Measurements from ENCODE around the gene ANKS1B.
A peak's percentile ranks its signal among the peaks of the same experiment; 100 is the strongest.

Gene ANKS1B

DNA sequence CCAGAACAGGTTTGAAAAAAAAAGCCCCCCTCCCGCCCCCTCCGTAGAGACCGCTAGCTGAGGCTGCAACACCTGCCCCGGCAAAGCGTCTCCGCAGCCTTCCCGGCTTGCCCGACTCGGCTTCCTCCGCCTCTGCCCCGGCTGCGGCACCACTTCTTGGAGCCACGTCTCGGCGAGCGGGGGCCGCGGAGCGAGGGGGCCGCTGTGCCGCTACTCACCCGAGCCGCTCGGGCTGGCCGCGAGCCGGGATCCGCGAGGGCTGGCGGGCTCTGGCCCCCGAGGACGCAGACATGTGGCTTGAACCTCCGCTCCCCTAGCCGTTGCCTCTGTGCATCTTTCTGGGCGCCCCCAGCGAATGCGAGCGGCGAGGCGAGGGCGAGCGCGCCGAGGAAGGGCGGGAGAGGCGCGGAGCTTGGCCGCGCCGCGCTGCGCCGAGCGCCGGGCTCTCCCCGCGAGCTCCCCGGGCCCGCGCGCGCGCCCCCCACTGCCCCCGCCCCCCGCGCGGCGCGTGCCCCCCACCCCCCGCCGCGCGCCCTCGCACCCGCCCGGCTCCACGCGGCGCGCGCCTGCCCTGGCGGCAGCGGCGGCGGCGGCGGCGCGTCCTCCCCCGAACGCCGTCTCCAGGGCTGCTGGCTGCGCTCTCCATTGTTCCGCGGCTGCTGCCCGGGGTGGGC lies 1090.2 kb downstream of the ANKS1B start:
- DNase-seq (ENCODE audit: low read depth, low spot score), result peak; percentile 68

DNA sequence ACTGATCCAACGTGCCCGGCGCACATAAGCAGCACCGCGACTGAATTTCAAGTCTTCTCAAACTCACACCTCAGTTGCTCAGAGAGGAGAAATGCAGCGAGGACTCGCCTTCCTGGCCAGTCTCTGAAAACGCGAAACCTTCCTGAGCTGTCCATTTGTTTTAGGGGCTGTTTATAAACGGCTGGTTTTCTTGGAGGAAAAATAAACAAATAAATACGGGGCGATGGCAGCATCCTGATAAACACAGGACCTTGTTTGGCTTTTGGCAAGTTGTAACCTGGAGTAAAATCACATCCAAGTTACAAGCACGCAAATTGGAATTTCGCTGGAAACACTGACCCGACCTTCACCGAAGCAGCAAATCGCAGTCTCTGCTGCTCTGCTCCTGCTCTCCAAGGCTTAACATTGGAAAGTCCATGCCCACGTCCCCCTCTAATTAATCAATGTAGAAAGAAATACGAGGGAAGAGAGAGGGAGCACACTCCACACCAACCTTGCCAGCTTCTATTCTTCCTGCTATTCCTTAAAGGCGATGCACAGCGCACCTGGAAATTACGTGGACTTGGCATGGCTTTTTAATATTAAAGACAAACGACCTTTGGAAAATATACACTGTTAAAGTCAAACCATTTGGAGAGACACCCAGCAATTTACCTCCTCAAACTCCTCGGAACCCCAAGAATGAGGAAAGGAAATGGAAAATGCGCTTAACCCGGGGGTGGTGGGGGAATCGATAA lies 1090.9 kb downstream of the ANKS1B start:
- peak; percentile 58 for DNase-seq (ENCODE audit: low read depth, low spot score)

DNA sequence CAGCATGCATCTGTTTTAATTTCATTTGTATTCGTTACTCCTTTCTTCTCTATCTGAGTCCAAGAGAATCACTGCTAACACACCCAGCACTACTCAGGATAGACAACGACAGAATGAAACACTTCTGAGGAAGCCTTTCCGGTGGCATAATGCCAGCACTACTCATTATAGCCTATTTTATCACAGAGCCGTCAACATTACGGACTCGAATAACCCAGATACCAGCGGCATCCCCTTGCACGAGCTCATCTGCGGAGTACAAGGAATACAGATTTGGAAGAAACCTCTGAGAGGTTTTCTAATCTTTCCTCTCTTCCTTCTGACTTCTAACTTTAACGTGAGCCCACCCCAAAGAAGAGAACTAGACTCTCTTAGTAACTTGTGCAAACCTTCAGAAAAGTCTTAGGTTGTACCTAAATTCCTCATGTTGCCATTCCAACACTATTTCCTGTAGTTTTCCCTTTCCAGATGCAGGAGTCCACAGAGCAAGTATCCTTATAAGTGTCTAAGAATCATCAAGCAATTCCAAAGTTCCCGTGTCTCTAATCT lies 1091.5 kb downstream of the ANKS1B start:
- peak; percentile 40 for DNase-seq (ENCODE audit: low read depth, low spot score)

GRCh38 chr12:98885778-98886177 lies 1099.0 kb downstream of the ANKS1B start:
- no peak for DNase-seq (ENCODE audit: low read depth, low spot score)

GRCh38 chr12:98883231-98883630 lies 1101.5 kb downstream of the ANKS1B start:
- no peak for DNase-seq (ENCODE audit: low read depth, low spot score)

DNA sequence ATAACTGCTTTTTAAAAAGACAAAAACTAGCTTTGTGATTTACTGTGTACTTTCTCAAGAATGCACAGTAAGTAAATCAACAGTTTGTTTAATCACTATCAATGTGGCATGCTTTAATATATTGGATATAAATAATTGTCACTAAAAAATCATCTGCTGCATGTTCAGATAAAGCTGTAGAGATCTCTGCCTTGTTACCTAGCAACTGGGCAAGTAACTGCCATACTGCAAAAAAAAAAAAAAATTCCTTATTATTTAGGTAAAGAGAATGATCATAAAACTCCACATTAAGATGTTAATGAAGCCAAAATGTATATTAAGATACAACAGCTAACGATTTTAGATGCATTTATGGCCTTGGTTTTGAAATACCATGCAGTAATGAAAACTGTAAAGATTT lies 1102.2 kb downstream of the ANKS1B start:
- DNase-seq (ENCODE audit: low read depth, low spot score), result no peak

- DNase-seq (ENCODE audit: low read depth, low spot score), result no peak
These were observed 1111.0 kb downstream of the ANKS1B start for GRCh38 chr12:98873776-98874175.

DNA sequence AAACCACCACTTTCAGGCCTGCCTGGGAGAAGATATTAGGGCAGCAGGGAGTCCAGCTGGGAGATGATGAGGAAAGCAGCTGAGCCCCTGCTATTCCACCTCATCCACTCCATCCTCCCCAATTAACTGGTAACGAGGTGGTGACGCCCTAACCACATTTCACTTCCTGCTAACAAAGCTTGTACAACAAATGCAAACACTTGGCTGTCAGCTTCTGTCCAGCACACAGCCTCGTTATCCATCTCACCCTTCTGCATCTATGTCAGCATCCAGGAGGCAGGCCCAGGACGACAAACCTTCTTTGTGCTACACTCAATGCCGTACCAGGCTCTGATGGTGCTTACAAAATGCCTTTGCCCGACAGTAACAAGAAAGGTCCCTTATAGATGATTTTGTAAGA lies 1114.2 kb downstream of the ANKS1B start:
- peak; percentile 70 for DNase-seq (ENCODE audit: low read depth, low spot score)

- DNase-seq (ENCODE audit: low read depth, low spot score), result no peak
These were observed 1114.7 kb downstream of the ANKS1B start for GRCh38 chr12:98869886-98870503.

- no peak for DNase-seq (ENCODE audit: low read depth, low spot score)
These were observed 1116.2 kb downstream of the ANKS1B start for GRCh38 chr12:98868538-98868937.

DNA sequence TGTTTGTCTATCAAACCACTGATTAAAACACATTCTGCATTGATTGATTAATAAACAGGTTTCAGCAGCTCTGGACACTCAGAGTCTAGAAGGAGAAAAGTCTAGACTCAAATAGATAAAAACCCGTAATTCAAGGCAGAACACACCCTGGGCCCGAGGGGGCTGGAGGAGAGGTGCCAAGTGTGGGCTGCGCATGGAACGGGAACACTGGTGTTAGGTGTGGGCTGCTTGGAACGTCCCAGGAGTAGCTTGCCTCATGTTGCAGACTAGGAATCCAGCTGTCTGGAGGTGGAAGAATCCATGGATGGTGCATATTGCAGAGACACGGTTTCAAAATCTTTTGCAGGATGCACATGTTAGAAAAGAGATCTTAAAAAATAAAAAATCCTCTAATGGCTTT lies 1116.7 kb downstream of the ANKS1B start:
- DNase-seq (ENCODE audit: low read depth, low spot score), result no peak

DNA sequence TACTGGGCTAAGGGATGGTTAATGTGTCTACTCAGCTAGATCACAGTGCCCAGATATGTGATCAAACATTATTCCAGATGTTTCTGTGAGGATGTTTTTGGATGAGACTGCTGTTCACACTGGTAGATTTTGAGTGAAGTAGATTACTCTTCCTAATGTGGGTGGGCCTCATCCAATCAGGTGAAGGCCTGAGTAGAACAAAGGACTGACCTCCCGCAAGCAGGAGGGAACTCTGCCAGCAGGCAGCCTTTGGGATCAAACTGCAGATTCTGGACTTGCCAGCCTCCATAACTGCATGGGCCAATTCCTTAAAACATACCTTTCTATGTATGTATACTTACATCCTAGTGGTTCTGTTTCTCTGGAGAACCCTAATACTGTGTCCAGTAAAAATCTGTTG lies 1120.4 kb downstream of the ANKS1B start:
- DNase-seq (ENCODE audit: low read depth, low spot score), result no peak

DNA sequence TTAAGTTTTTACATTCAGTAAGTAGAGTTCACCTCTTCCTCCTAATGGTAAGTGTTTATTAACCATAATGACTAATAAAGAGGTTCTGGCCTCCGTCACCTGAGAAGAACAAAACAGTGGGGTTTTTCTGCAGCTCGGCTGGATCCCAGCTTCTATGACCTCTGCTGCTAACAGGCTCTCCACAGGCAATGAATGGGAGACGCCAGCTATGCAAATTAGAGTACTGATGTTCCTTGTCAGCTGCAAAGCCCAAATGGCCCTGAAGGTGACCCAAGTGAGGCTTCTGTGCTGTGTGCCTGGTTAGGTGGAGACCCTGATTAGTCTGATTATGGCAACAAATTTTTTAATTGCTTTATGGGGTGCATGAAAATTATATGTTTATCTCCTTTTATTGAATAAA lies 1121.6 kb downstream of the ANKS1B start:
- no peak for DNase-seq (ENCODE audit: low read depth, low spot score)

- no peak for DNase-seq (ENCODE audit: low read depth, low spot score)
These were observed 1123.5 kb downstream of the ANKS1B start for GRCh38 chr12:98861251-98861650.

GRCh38 chr12:98856897-98857540 lies 1127.7 kb downstream of the ANKS1B start:
- DNase-seq (ENCODE audit: low read depth, low spot score), result peak; percentile 91

DNA sequence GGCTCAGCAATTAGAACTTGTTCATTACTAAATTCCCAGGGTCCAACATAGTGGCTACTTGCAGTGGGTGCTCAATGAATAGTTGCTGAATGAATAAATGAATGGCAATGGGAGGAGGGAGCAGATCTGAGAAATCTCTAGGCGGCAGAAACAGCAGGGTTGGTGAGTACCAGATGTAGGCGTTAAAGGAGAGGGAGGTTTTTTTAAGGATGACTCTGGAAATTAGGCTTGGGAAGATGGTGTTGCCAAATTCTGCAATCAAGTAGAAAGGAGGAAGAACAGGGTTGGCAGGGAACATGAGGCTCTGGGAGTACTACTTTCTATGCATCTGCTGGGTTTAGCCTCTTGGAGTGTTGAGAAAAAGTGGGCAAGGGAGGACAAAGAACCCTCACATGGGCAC lies 1132.6 kb downstream of the ANKS1B start:
- DNase-seq (ENCODE audit: low read depth, low spot score), result no peak

GRCh38 chr12:98847242-98847641 lies 1137.5 kb downstream of the ANKS1B start:
- no peak for DNase-seq (ENCODE audit: low read depth, low spot score)

GRCh38 chr12:98845957-98846356 lies 1138.8 kb downstream of the ANKS1B start:
- peak; percentile 64 for DNase-seq (ENCODE audit: low read depth, low spot score)

- no peak for DNase-seq (ENCODE audit: low read depth, low spot score)
These were observed 1144.4 kb downstream of the ANKS1B start for GRCh38 chr12:98840325-98840724.

DNA sequence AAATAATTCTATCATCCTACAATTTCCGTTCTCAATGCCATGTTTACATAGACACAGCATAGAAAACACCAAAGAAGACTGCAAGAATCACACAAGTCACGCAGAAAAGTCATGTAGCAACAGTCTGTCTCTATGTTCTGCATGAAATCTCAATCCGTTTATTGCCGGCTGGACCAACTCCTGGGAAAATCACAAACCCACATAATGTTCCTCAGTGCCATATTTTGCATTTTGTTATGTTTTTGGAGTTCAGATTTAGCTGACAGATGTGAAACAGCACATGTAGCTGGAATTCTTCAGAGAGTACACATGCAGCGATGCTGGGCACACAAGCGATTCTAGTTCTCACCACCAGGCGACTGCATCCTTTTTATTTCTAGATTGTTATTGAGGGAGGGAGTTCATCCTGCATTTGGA lies 1146.5 kb downstream of the ANKS1B start:
- DNase-seq (ENCODE audit: low read depth, low spot score), result no peak

DNA sequence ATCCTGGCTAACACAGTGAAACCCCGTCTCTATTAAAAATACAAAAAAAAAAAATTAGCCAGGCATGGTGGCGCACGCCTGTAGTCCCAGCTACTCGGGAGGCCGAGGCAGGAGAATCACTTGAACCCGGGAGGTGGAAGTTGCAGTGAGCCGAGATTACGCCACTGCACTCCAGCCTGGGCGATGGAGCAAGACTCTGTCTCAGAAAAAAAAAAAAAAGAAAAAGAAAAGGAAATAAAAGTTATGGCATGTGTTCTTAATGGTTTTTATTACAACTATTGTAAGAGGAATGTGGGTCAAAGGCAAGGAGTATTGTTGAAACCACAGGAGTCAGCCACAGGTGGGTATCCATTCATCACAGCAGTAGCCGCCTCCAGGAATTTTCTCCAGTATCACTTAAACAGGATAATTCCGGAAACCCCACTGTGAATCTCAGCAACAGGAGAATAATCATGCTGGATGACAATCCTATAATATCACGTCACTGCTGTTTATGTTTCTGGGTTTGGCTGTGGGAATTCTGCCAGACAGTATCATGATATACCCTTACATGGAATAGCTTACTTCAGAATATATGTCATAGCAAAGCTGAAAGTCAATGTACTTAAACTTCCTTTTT lies 1147.5 kb downstream of the ANKS1B start:
- peak; percentile 67 for DNase-seq (ENCODE audit: low read depth, low spot score)

DNA sequence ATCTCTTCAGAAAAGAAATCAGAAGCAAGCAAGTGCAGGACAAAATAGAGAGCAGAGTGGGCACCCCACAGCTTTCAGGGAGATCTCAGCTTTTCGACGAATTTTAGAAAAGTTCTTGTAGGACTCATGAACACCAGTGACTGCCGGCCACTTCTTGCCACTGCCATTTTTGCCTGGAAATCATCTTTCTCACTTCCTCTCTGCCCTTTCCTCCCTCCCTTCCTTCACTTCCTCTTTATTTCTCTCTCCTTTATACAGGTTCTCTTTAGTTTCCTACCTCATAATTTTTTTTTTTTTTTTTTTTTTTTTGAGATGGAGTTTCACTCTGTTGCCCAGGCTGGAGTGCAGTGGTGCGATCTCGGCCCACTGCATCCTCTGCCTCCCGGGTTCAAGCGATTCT lies 1154.1 kb downstream of the ANKS1B start:
- no peak for DNase-seq (ENCODE audit: low read depth, low spot score)
